ENCODE measurements around the gene TMEM220. TPM values are rescaled to one million over a fixed set of nuclear protein-coding genes. Genes with fewer than 3 reads are reported as not detected.

Gene TMEM220
- total RNA-seq, 5 donors from 2014 or later (not counting 1 experiment from before 2014, with no cell fraction given), result 1.8 to 4.7 (median 3.5) TPM

GRCh38 chr17:10668775-10669174 is 61.0 kb downstream of the TMEM220 start:
- DNase-seq, result no peak
- no peaks in the 10 kb centered on the region for H3K27me3 Mint-ChIP-seq
- Histone ChIP-seq H3K4me3 (ENCODE audit: control insufficient read depth in 1 of 2, extremely low read depth in 1 of 2, low read length in 1 of 2) (no peak overlapping the region), H3K27ac (ENCODE audit: low read length) (no peak overlapping the region), H3K4me1 (ENCODE audit: control insufficient read depth in 1 of 2, extremely low read depth in 1 of 2, insufficient read depth in 2 of 2, low read length in 2 of 2) (no peaks in the 10 kb centered on the region), H3K36me3 (ENCODE audit: control insufficient read depth in 2 of 2, extremely low read depth in 1 of 2, insufficient read depth in 1 of 2, low read length in 1 of 2) (peaks cover 0 to 3% of the 10 kb centered on the region in 2 donors), H3K9me3 (no peaks in the 10 kb centered on the region), H3K27me3 (replicated peaks in 1 of 2; ENCODE audit: control insufficient read depth in 2 of 2, extremely low read depth in 1 of 2, insufficient read depth in 2 of 2, low read length in 1 of 2) (no peaks in the 10 kb centered on the region)
- H3K36me3 Mint-ChIP-seq, result peaks cover 24% of the 10 kb centered on the region
- no peaks in the 10 kb centered on the region for H3K9me3 Mint-ChIP-seq
- ATAC-seq (replicated peaks in 1 of 4), result no peak
- H3K4me1 Mint-ChIP-seq, result no peaks in the 10 kb centered on the region
- H3K27ac Mint-ChIP-seq, result no peak overlapping the region
- H3K4me3 Mint-ChIP-seq, result no peak overlapping the region
- ChIA-PET CTCF (no interaction called here), POLR2A (no interaction called here)
- WGBS (ENCODE audit: insufficient coverage), result no CpG with 5 or more reads among the region's 1 CpG

DNA sequence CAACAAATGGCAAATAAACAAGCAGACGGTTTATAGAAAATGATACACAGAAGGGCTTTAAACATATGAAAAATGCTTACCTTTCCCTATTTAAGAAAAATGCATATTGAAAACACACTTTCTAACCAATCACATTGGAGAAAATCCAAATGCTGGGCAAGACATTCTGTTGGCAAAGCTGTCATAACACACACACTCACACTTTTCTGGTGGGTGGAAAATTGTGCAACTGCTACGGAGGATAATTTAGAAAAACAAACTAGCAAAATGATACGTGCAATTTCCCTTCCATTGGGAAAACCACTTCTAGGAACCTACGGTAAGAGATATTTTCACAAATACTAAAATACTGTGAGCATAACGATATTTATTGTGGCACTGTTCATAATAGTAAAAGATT is 62.9 kb downstream of the TMEM220 start:
- H3K4me3 ChIP-seq (ENCODE audit: control insufficient read depth in 1 of 2, extremely low read depth in 1 of 2, low read length in 1 of 2), result no peak overlapping the region
- H3K27me3 Mint-ChIP-seq, result no peaks in the 10 kb centered on the region
- H3K4me1 ChIP-seq (ENCODE audit: control insufficient read depth in 1 of 2, extremely low read depth in 1 of 2, insufficient read depth in 2 of 2, low read length in 2 of 2), result no peaks in the 10 kb centered on the region

DNA sequence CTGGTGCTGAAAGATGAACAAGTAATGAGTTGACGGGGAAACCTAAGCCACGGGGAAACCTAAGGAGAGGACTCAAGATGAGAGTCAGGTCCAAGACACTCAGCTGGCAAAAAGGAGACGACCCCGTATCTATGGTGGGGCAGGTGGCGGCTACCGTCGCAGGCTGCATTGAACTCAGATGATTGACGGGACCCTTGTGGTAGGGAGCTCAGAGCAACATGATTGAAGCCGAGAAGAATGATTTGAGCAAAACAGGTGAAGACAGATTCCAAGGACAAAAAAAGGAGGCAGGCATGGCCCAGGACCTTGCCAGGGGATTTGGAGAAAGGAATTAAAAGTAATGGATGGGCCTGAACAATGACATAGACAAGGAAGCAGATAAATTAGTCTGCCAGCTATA is 65.3 kb downstream of the TMEM220 start:
- 97% methylated on average over 9 of the region's 9 CpGs for WGBS (ENCODE audit: insufficient coverage)
- no peak overlapping the region for H3K27ac Mint-ChIP-seq
- ATAC-seq (replicated peaks in 1 of 4) (no peak), DNase-seq (no peak)
- POLR2A ChIA-PET, result interaction anchor here in 1 of 2 donors (0.6 kb wide), 1 partner anchor 54 kb away, joined by 3 read pairs; no protein-coding TSS in a partner anchor
- Histone ChIP-seq H3K27ac (ENCODE audit: low read length) (no peak overlapping the region), H3K4me3 (ENCODE audit: control insufficient read depth in 1 of 2, extremely low read depth in 1 of 2, low read length in 1 of 2) (no peak overlapping the region), H3K9me3 (no peaks in the 10 kb centered on the region), H3K36me3 (ENCODE audit: control insufficient read depth in 2 of 2, extremely low read depth in 1 of 2, insufficient read depth in 1 of 2, low read length in 1 of 2) (peaks cover 2% of the 10 kb centered on the region in 2 donors), H3K4me1 (ENCODE audit: control insufficient read depth in 1 of 2, extremely low read depth in 1 of 2, insufficient read depth in 2 of 2, low read length in 2 of 2) (no peaks in the 10 kb centered on the region), H3K27me3 (replicated peaks in 1 of 2; ENCODE audit: control insufficient read depth in 2 of 2, extremely low read depth in 1 of 2, insufficient read depth in 2 of 2, low read length in 1 of 2) (no peaks in the 10 kb centered on the region)
- no peaks in the 10 kb centered on the region for H3K27me3 Mint-ChIP-seq
- peaks cover 36% of the 10 kb centered on the region for H3K36me3 Mint-ChIP-seq
- CTCF ChIA-PET, result no interaction called here
- no peaks in the 10 kb centered on the region for H3K4me1 Mint-ChIP-seq
- H3K9me3 Mint-ChIP-seq, result no peaks in the 10 kb centered on the region
- no peak overlapping the region for H3K4me3 Mint-ChIP-seq

More for the DNA sequence above, 62.9 kb downstream of the TMEM220 start:
- ChIA-PET POLR2A (interaction anchor here in 1 of 2 donors (0.6 kb wide), 1 partner anchor 72 kb away, joined by 7 read pairs; no protein-coding TSS in a partner anchor), CTCF (interaction anchor here in 1 of 2 donors (0.7 kb wide), 1 partner anchor 49 kb away, joined by 7 read pairs; no protein-coding TSS in a partner anchor)
- H3K9me3 ChIP-seq, result no peaks in the 10 kb centered on the region
- Mint-ChIP-seq H3K36me3 (peaks cover 29% of the 10 kb centered on the region), H3K4me3 (no peak overlapping the region), H3K4me1 (no peaks in the 10 kb centered on the region), H3K9me3 (no peaks in the 10 kb centered on the region), H3K27ac (no peak overlapping the region)
- no peak overlapping the region for H3K27ac ChIP-seq (ENCODE audit: low read length)
- ATAC-seq (replicated peaks in 1 of 4) (no peak), DNase-seq (no peak)
- no peaks in the 10 kb centered on the region for H3K36me3 ChIP-seq (ENCODE audit: control insufficient read depth in 2 of 2, extremely low read depth in 1 of 2, insufficient read depth in 1 of 2, low read length in 1 of 2)
- no CpG with 5 or more reads among the region's 5 CpGs for WGBS (ENCODE audit: insufficient coverage)
- no peaks in the 10 kb centered on the region for H3K27me3 ChIP-seq (replicated peaks in 1 of 2; ENCODE audit: control insufficient read depth in 2 of 2, extremely low read depth in 1 of 2, insufficient read depth in 2 of 2, low read length in 1 of 2)

Other genes starting within 250 kb of the TMEM220 start
- not detected for gene MYH1, start 211.5 kb downstream of the TMEM220 start, total RNA-seq
- gene MYH2, start 180.4 kb downstream of the TMEM220 start, total RNA-seq, result not detected
- gene MYH3, start 72.7 kb downstream of the TMEM220 start, total RNA-seq, result 10 to 100 TPM in 3 of 5 donors, 1 to 10 TPM in 2; 6.6 to 12.1 (median 11.1) TPM
- gene SCO1, start 32.5 kb downstream of the TMEM220 start, total RNA-seq, result 10 to 100 TPM; 15.7 to 33.3 (median 28.8) TPM
- gene ADPRM, start 32.4 kb downstream of the TMEM220 start, total RNA-seq, result 10 to 100 TPM; 22.0 to 46.5 (median 31.7) TPM
- not detected for gene TMEM238L, start 74.1 kb upstream of the TMEM220 start, total RNA-seq
- gene PIRT, start 108.1 kb upstream of the TMEM220 start, total RNA-seq, result not detected